Mesenteric fat pad (tissue), 1 donor: ENCODE measurements around the gene VMP1. TPM values are rescaled to one million over a fixed set of nuclear protein-coding genes. Genes with fewer than 3 reads are reported as not detected.
"Not testable (repeated sequence)": the region's sequence is repeated elsewhere in the genome, so short reads cannot be mapped to it uniquely, and the experiment has no call there.

Source experiments
- DNase-seq: peaks from one replicate; pipeline ENCODE4 v3.0.0-alpha.2; 2020; ENCODE audit warnings: low spot score
- microRNA-seq: library from miRNA; unstranded; fragments of <30 nt; microRNA quantifications from one replicate; pipeline ENCODE4 v1.2.0, GENCODE V29; 2020; ENCODE audit warnings: borderline number of aligned reads
- total RNA-seq: library from RNA; stranded (reverse); fragmentation: NEBNext Ultra II Directional; extraction: Animal tissue kit (Norgen Biotek cat#: 25700); gene quantifications from one replicate; pipeline ENCODE4 v1.2.1, GENCODE V29; 2021
- donor health status: DM: yes; HTN: yes; CAD: no.

Gene VMP1
- total RNA-seq, 1 donor from 2014 or later: 417 TPM

- DNase-seq: no peak
Observed at GRCh38 chr17:59856859-59857794, 149.7 kb downstream of the VMP1 start.

DNA sequence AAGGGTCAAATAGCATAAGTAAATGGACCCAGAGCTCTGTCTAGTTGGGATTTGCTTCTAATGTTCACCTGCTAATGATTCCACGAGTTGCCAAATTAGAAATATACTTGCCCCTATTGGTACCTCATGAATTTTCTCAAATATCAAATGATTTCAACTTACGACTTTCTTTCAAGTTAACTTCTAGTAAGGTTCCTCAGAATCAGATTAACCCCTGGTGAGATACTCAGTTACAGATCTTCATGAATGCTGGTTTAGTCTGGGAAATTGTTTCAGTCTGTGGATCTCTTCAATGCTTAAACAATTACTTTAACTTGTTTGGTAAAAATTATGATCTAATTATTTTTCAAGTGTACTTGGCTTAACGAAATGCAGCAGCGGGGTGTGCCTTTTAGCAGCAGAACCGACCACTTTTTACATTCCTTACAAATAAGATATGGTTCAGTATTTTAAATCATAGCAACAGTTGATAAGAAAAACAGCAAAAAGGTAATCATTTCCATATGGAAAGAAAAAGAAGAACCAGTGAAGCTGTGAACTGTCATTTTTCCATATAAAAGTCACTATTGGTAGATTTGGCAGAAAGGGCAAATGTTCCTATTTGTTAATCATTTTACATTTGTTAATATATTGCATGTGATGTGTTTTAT, 150.8 kb downstream of the VMP1 start:
- no peak for DNase-seq

DNA sequence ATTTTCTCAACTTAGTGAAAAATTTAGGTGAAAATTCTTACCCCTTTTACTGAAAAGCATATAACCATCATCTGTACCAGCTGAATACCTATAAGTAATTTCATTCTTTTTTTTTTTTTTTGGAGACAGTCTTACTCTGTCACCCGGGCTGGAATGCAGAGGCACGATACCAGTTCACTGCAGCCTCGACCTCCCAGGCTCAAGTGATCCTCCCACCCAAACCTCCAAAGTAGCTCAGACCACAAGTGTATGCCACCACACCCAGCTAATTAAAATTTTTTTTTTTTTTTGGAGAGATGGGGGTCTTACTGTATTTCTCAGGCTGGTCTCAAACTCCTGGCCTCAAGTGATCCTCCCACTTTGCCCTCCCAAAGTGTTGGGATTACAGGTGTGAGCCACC, 151.5 kb downstream of the VMP1 start:
- no peak for DNase-seq

- DNase-seq: no peak
Observed at GRCh38 chr17:59859444-59860025, 152.1 kb downstream of the VMP1 start.

DNA sequence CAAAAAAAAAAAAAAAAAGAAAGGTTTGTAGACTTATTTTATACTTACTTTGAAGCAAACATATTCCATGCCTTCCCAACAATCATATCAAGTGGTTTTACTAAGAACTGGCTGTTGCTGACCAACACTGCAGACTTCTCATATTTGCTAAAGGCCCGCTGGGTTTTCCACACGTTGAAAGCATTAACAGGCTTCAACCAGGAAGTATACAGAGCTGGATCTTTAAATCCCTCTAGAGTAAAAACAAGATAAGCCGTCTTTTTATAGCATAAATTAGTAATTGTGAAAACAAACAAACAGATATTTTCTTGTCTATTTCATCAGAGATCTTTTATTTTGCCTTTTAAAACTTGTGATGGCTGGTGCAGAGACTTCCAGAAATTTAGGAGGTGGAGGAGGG, 156.2 kb downstream of the VMP1 start:
- no peak for DNase-seq

DNA sequence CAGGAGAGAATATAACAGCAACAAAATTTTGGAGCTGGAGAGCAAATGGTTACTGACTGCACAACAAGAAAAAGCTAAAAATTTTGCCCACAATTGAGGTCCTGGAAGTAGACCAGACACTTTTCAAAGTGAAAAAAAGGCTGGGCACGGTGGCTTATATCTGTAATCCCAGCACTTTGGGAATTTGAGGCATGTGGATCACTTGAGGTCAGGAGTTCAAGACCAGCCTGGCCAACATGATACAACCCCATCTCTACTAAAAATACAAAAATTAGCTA, 162.4 kb downstream of the VMP1 start:
- DNase-seq: no peak

- DNase-seq: peak; percentile 18
Observed at GRCh38 chr17:59870482-59870881, 163.0 kb downstream of the VMP1 start.

GRCh38 chr17:59872351-59872750, 164.9 kb downstream of the VMP1 start:
- DNase-seq: no peak

DNA sequence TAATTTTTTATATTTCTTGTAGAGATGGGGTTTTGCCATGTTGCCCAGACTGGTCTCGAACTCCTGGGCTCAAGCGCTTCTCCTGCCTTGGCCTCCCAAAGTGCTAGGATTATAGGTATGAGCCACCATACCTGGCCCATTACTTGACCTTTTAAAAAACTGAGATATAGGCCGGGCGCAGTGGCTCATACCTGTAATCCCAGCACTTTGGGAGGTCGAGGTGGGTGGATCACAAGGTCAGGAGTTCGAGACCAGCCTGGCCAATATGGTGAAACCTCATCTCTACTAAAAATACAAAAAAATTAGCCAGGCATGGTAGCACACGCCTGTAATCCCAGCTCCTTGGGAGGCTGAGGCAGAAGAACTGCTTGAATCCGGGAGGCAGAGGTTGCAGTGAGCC, 166.0 kb downstream of the VMP1 start:
- DNase-seq: not testable (repeated sequence)

DNA sequence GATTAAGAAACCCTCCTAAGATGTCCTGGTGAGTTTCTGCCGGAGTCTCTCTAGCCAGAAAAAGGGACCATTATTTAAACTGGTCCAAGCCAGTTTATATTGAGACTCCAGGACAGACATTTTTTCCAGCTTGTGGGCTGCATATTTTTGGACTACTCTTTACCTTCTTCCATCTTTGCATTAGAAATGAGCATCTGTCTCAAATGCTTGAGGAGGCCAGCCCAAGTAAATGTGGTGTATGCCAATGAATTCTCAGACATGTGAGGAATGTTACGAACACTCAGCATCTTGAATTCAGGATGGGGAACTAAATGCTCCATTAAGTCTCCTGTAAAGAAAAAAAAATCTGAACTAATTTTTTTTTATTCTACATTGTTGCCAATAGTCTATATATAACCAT, 166.9 kb downstream of the VMP1 start:
- DNase-seq: no peak

GRCh38 chr17:59876107-59876506, 168.7 kb downstream of the VMP1 start:
- no peak for DNase-seq

- no peak for DNase-seq
Observed at GRCh38 chr17:59877965-59878364, 170.5 kb downstream of the VMP1 start.

DNA sequence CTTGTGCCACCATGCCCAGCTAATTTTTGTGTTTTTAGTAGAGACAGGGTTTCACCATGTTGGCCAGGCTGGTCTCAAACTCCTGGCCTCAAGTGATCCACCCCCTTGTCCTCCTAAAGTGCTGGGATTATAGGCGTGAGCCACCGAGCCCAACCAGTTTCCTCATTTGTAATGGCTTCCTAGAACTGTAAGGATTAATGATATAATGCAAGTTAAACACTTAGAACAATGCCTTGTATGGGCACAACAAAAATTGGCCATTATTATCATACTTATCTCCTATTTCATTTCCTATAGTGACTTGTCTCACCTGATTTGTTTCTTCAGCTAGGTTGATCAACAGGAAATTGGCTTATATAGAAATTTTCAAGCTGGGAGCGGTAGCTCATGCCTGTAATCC, 171.2 kb downstream of the VMP1 start:
- DNase-seq: peak; percentile 41

DNA sequence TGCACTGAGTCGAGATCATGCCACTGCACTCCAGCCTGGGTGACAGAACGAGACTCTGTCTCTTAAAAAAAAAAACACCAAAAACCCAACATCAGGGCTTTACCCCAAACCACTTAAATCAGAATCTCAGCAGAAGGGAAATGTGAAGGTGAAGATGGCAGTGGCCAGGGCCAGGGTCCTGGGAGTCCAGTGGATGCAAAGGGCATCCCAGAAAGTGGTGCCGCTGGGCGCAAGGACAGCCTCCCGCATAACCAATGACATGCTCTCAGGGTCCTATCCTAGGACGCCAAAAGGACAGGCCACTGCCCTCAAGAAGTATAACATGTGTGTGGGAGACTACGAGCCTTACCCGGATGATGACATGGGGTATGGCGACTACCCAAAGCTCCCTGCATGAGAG, 177.4 kb downstream of the VMP1 start:
- DNase-seq: no peak

- DNase-seq: no peak
Observed at GRCh38 chr17:59888145-59888750, 180.8 kb downstream of the VMP1 start.

DNA sequence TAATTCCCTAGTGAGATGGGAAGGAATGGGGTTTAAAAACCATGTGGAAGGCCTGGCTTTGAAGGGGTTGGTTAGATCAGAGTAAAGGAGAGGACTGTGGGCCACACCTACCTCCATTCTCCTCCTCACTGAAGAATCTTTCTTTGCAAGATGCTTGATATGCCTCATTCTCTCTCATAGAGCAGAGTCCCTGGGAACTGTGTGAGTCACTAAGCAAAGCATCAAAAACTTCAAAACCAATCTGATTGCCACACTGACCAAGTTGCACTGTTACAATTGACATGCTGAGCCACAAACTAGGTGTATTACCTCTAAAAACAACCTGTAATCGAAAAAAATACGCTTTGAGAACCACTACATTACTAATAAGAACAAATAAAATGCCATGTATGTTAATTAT, 183.3 kb downstream of the VMP1 start:
- DNase-seq: no peak

Small RNA genes lying within 50 kb of the gene (microRNA-seq; reads per million reads assigned to microRNA genes)
- gene MIR21: 101,606 reads per million, percentile 99 among the genes with 10 or more reads in this experiment

Other genes with a start within 250 kb of the VMP1 start
- gene DHX40, start 142.0 kb upstream of the VMP1 start, total RNA-seq: 21.3 TPM
- gene CLTC, start 87.8 kb upstream of the VMP1 start, total RNA-seq: 261 TPM
- 29.1 TPM for gene PTRH2, start 224 bp upstream of the VMP1 start, total RNA-seq
- gene TUBD1, start 185.3 kb downstream of the VMP1 start, total RNA-seq: 6.8 TPM
- 43.0 TPM for gene RPS6KB1, start 185.5 kb downstream of the VMP1 start, total RNA-seq